ENCODE results near the gene GIMAP4.

Gene GIMAP4

GRCh38 chr7:150585199-150585598 is 18.0 kb downstream of the GIMAP4 start:
- Histone ChIP-seq H3K4me3 (replicated peaks; ENCODE audit: low read depth, low read length) (no peak overlapping the region), H3K27me3 (replicated peaks; ENCODE audit: control insufficient read depth, insufficient read depth, low read length) (no peaks in the 10 kb centered on the region), H3K36me3 (ENCODE audit: control insufficient read depth, insufficient read depth, low read length) (no peaks in the 10 kb centered on the region)
- TF ChIP-seq, protein P1, sequence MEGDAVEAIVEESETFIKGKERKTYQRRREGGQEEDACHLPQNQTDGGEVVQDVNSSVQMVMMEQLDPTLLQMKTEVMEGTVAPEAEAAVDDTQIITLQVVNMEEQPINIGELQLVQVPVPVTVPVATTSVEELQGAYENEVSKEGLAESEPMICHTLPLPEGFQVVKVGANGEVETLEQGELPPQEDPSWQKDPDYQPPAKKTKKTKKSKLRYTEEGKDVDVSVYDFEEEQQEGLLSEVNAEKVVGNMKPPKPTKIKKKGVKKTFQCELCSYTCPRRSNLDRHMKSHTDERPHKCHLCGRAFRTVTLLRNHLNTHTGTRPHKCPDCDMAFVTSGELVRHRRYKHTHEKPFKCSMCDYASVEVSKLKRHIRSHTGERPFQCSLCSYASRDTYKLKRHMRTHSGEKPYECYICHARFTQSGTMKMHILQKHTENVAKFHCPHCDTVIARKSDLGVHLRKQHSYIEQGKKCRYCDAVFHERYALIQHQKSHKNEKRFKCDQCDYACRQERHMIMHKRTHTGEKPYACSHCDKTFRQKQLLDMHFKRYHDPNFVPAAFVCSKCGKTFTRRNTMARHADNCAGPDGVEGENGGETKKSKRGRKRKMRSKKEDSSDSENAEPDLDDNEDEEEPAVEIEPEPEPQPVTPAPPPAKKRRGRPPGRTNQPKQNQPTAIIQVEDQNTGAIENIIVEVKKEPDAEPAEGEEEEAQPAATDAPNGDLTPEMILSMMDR (IDR thresholded peaks at IDR 0.05; ENCODE audit: insufficient read depth, low read length, poor library complexity, severe bottlenecking), result no peak
- no peak for DNase-seq (ENCODE audit: extremely low read depth, insufficient read length)

- no peaks in the 10 kb centered on the region for H3K27me3 ChIP-seq (replicated peaks; ENCODE audit: control insufficient read depth, insufficient read depth, low read length)
- TF ChIP-seq, protein P1 (IDR thresholded peaks at IDR 0.05; ENCODE audit: insufficient read depth, low read length, poor library complexity, severe bottlenecking), result no peak
- H3K4me3 ChIP-seq (replicated peaks; ENCODE audit: low read depth, low read length), result no peak overlapping the region
- DNase-seq (ENCODE audit: extremely low read depth, insufficient read length), result no peak
- H3K36me3 ChIP-seq (ENCODE audit: control insufficient read depth, insufficient read depth, low read length), result no peaks in the 10 kb centered on the region
Observed at GRCh38 chr7:150586068-150586784, 19.0 kb downstream of the GIMAP4 start.

DNA sequence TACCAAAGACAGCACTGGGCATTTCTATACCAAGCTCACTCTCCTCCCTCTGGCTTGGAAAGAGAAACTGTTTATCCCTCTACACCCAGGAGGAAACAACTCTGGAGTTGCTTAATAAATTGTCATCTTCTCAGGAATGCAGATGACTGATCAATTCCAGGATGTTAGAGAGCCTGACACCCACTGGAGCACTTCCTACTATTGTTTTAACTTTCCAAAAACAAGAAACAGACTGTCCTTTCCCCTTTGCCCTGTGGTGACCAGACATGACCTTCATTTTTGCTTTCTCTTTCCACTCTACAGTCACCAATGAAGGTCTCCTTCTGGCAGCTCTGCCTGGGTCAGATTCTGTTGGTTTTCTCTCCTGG is 19.6 kb downstream of the GIMAP4 start:
- TF ChIP-seq, protein P1 (IDR thresholded peaks at IDR 0.05; ENCODE audit: insufficient read depth, low read length, poor library complexity, severe bottlenecking), result no peak
- no peak for DNase-seq (ENCODE audit: extremely low read depth, insufficient read length)
- H3K36me3 ChIP-seq (ENCODE audit: control insufficient read depth, insufficient read depth, low read length), result no peaks in the 10 kb centered on the region

GRCh38 chr7:150587551-150587950 is 20.4 kb downstream of the GIMAP4 start:
- Histone ChIP-seq H3K4me3 (replicated peaks; ENCODE audit: low read depth, low read length) (no peak overlapping the region), H3K36me3 (ENCODE audit: control insufficient read depth, insufficient read depth, low read length) (no peaks in the 10 kb centered on the region), H3K27me3 (replicated peaks; ENCODE audit: control insufficient read depth, insufficient read depth, low read length) (no peaks in the 10 kb centered on the region)
- DNase-seq (ENCODE audit: extremely low read depth, insufficient read length), result no peak
- TF ChIP-seq, protein P1 (IDR thresholded peaks at IDR 0.05; ENCODE audit: insufficient read depth, low read length, poor library complexity, severe bottlenecking), result no peak

More for the DNA sequence above, 19.6 kb downstream of the GIMAP4 start:
- Histone ChIP-seq H3K4me3 (replicated peaks; ENCODE audit: low read depth, low read length) (no peak overlapping the region), H3K27me3 (replicated peaks; ENCODE audit: control insufficient read depth, insufficient read depth, low read length) (no peaks in the 10 kb centered on the region)

DNA sequence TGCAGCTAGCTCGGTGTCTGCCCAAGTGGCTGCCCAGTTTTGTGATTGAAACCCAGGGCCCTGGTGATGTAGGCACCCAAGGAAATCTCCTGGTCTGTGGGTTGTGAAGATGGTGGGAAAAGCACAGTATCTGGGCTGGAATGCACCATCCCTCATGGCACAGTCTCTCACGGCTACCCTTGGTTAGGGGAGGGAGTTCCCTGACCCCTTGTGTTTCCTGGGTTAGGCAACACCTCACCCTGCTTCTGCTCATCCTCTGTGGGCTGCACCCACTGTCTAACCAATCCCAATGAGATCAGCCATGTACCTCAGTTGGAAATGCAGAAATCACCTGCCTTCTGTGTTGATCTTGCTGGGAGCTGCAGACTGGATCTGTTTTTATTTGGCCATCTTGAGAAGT is 27.6 kb downstream of the GIMAP4 start:
- no peak for DNase-seq (ENCODE audit: extremely low read depth, insufficient read length)

More for the DNA sequence above, 27.6 kb downstream of the GIMAP4 start:
- Histone ChIP-seq H3K36me3 (ENCODE audit: control insufficient read depth, insufficient read depth, low read length) (no peaks in the 10 kb centered on the region), H3K4me3 (replicated peaks; ENCODE audit: low read depth, low read length) (no peak overlapping the region), H3K27me3 (replicated peaks; ENCODE audit: control insufficient read depth, insufficient read depth, low read length) (no peaks in the 10 kb centered on the region)
- TF ChIP-seq, protein P1 (IDR thresholded peaks at IDR 0.05; ENCODE audit: insufficient read depth, low read length, poor library complexity, severe bottlenecking), result no peak

Data from GM06990 (cell line).